Measurements from ENCODE around the gene POU3F4. TPM values are rescaled to one million over a fixed set of nuclear protein-coding genes. Genes with fewer than 3 reads are reported as not detected.

POU3F4 gene
- total RNA-seq (2021; ENCODE audit: unreplicated experiment) (not detected), Bru-seq, nascent RNA (not detected), BruChase-seq, experiment 1, labeled RNA remaining after a 2-hour chase (not detected), BruChase-seq, experiment 2, labeled RNA remaining after a 6-hour chase (not detected)
- polyA plus RNA-seq (2012; ENCODE audit: insufficient read length) = not detected
- long read RNA-seq = 0 reads

- POLR2A ChIA-PET = no interaction called here
- no TSS peak for BruUV-seq (replicated peaks)
Observed at GRCh38 chrX:83508006-83508405, at the start of gene POU3F4. Gene POU3F4 (plus strand): TSS chrX:83508290. CDS start chrX:83508325, 35 bp downstream.

GRCh38 chrX:83469551-83469950 is 38.5 kb upstream of the POU3F4 start:
- Histone ChIP-seq H3K27ac (ENCODE audit: low read length) (no peak overlapping the region), H3K36me3 (ENCODE audit: control insufficient read depth, insufficient read depth, low read length) (no peaks in the 10 kb centered on the region), H3K27me3 (ENCODE audit: control insufficient read depth, insufficient read depth, low read length) (no peaks in the 10 kb centered on the region), H3K4me3 (ENCODE audit: low read depth in 2 of 2, low read length in 2 of 2) (no peak overlapping the region), H3K9me3 (ENCODE audit: control insufficient read depth, insufficient read depth, low read depth, low read length) (no peaks in the 10 kb centered on the region), H3K4me1 (ENCODE audit: control insufficient read depth, insufficient read depth, low read length) (no peaks in the 10 kb centered on the region)
- CTCF ChIA-PET = no interaction called here
- intact Hi-C loops (cut with micrococcal nuclease; ENCODE audit: unreplicated experiment) (loop anchor here (2.0 to 5.0 kb wide), 3 partner anchors 61 to 293 kb away; no protein-coding TSS in a partner anchor), in situ Hi-C loops (cut with HindIII; ENCODE audit: low pct_unique_long_range_greater_than_20kb, low sequenced_read_pairs) (no loop called here)
- TF ChIP-seq SIN3A (IDR thresholded peaks at IDR 0.05; ENCODE audit: borderline replicate concordance, insufficient read depth, low read depth, low read length) (no peak), POLR2AphosphoS5 (IDR thresholded peaks at IDR 0.05; ENCODE audit: low read depth, low read length) (no peak), TCF7L2 (IDR thresholded peaks at IDR 0.05; ENCODE audit: low read depth, low read length) (no peak), REST (IDR thresholded peaks at IDR 0.05; ENCODE audit: insufficient read depth in 1 of 2, low read depth in 2 of 2, low read length in 1 of 2) (no peak)
- TF ChIP-seq, protein P1, sequence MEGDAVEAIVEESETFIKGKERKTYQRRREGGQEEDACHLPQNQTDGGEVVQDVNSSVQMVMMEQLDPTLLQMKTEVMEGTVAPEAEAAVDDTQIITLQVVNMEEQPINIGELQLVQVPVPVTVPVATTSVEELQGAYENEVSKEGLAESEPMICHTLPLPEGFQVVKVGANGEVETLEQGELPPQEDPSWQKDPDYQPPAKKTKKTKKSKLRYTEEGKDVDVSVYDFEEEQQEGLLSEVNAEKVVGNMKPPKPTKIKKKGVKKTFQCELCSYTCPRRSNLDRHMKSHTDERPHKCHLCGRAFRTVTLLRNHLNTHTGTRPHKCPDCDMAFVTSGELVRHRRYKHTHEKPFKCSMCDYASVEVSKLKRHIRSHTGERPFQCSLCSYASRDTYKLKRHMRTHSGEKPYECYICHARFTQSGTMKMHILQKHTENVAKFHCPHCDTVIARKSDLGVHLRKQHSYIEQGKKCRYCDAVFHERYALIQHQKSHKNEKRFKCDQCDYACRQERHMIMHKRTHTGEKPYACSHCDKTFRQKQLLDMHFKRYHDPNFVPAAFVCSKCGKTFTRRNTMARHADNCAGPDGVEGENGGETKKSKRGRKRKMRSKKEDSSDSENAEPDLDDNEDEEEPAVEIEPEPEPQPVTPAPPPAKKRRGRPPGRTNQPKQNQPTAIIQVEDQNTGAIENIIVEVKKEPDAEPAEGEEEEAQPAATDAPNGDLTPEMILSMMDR (IDR thresholded peaks at IDR 0.05) = peak; percentile 58
- POLR2A ChIA-PET = no interaction called here
- no peak for ATAC-seq
- no TSS peak for BruUV-seq (replicated peaks)
- peak; percentile 15 for DNase-seq (ENCODE audit: low read depth, low spot score)

More at GRCh38 chrX:83508006-83508405, at the start of gene POU3F4:
- H3K4me1 ChIP-seq (ENCODE audit: control insufficient read depth, insufficient read depth, low read length) = no peaks in the 10 kb centered on the region
- no peaks in the 10 kb centered on the region for H3K9me3 ChIP-seq (ENCODE audit: control insufficient read depth, insufficient read depth, low read depth, low read length)
- CTCF ChIA-PET = interaction anchor here (0.5 to 0.6 kb wide), 2 partner anchors 39 to 409 kb away, joined by 3 to 6 read pairs; no protein-coding TSS in a partner anchor
- no peaks in the 10 kb centered on the region for H3K36me3 ChIP-seq (ENCODE audit: control insufficient read depth, insufficient read depth, low read length)
- no peak within 1 kb of the TSS for H3K27ac ChIP-seq (ENCODE audit: low read length)
- no peak for TF ChIP-seq POLR2AphosphoS5 (IDR thresholded peaks at IDR 0.05; ENCODE audit: low read depth, low read length)
- TF ChIP-seq, protein P1 (IDR thresholded peaks at IDR 0.05) = no peak
- TF ChIP-seq SIN3A (IDR thresholded peaks at IDR 0.05; ENCODE audit: borderline replicate concordance, insufficient read depth, low read depth, low read length) = no peak
- TF ChIP-seq REST (IDR thresholded peaks at IDR 0.05; ENCODE audit: insufficient read depth in 1 of 2, low read depth in 2 of 2, low read length in 1 of 2) = no peak
- no peak for TF ChIP-seq TCF7L2 (IDR thresholded peaks at IDR 0.05; ENCODE audit: low read depth, low read length)
- DNase-seq (ENCODE audit: low read depth, low spot score) (no peak), ATAC-seq (no peak)
- H3K4me3 ChIP-seq (ENCODE audit: low read depth in 2 of 2, low read length in 2 of 2) = no peak within 1 kb of the TSS
- in situ Hi-C loops (cut with HindIII; ENCODE audit: low pct_unique_long_range_greater_than_20kb, low sequenced_read_pairs) = no loop called here
- H3K27me3 ChIP-seq (ENCODE audit: control insufficient read depth, insufficient read depth, low read length) = no peaks in the 10 kb centered on the region; the same call in 1 of the 2 replicates
- intact Hi-C loops (cut with micrococcal nuclease; ENCODE audit: unreplicated experiment) = no loop called here

All from Panc1 (cell line).